AG04449 (cell line): ENCODE results near the gene SHOX.

ENCODE experiments used
- CTCF ChIA-PET: fragments of 350-600 bp; formaldehyde crosslinking; extraction: SDS; loops from one replicate; lab custom pipeline; 2021; ENCODE audit warnings: antibody characterized with exemption; lab: Yijun Ruan, JAX
- POLR2A ChIA-PET: fragments of 400-600, 350-600 bp; formaldehyde crosslinking; extraction: SDS; loops from one replicate; lab custom pipeline; 2020; ENCODE audit warnings: antibody characterized with exemption, inconsistent platforms; lab: Yijun Ruan, JAX
- DNase-seq: peaks from one replicate; pipeline ENCODE4 v3.0.0-alpha.2; 2010; ENCODE audit warnings: low read depth, low spot score
- H3K4me3 ChIP-seq: 2 replicates; pipeline ENCODE4 v1.5.1; 2011; ENCODE audit warnings: low read depth, mild to moderate bottlenecking, control low read depth, low read length
- TF ChIP-seq, protein P1 (sequence below): IDR thresholded peaks from one replicate; pipeline ENCODE4 v1.5.1; 2011; ENCODE audit warnings: mild to moderate bottlenecking, moderate library complexity, low read length, control low read depth, inconsistent platforms; ENCODE audit not compliant: insufficient read depth; ENCODE audit errors: missing control alignments

The SHOX gene

DNA sequence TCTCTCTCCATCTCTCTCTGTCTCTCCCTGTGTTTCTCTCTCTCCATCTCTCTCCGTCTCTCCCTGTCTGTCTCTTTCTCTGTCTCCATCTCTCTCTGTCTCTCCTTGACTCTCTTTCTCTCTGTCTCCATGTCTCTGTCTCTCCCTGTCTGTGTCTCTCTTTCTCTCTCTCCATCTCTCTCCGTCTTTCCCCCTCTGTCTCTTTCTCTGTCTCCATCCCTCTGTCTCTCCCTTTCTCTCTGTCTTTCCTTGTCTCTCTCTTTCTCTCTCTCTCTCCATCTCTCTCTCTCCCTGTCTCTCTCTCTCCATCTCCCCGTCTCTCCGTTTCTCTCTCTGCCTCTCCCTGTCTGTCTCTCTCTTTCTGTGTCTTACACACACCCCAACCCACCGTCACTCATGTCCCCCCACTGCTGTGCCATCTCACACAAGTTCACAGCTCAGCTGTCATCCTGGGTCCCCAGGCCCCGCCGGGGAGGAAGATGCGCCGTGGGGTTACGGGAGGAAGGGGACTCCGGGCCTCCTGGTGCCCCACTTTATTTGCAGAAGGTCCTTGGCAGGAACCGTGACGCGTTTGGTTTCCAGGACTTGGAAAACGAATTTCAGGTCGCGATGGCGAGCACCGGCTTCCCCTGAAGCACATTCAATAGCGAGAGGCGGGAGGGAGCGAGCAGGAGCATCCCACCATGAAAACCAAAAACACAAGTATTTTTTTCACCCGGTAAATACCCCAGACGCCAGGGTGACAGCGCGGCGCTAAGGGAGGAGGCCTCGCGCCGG, 1.2 kb upstream of the SHOX start:
- DNase-seq: no peak
- POLR2A ChIA-PET: no interaction called here
- H3K4me3 ChIP-seq: no peak overlapping the region
- TF ChIP-seq, protein P1, sequence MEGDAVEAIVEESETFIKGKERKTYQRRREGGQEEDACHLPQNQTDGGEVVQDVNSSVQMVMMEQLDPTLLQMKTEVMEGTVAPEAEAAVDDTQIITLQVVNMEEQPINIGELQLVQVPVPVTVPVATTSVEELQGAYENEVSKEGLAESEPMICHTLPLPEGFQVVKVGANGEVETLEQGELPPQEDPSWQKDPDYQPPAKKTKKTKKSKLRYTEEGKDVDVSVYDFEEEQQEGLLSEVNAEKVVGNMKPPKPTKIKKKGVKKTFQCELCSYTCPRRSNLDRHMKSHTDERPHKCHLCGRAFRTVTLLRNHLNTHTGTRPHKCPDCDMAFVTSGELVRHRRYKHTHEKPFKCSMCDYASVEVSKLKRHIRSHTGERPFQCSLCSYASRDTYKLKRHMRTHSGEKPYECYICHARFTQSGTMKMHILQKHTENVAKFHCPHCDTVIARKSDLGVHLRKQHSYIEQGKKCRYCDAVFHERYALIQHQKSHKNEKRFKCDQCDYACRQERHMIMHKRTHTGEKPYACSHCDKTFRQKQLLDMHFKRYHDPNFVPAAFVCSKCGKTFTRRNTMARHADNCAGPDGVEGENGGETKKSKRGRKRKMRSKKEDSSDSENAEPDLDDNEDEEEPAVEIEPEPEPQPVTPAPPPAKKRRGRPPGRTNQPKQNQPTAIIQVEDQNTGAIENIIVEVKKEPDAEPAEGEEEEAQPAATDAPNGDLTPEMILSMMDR: no peak
- CTCF ChIA-PET: no interaction called here

DNA sequence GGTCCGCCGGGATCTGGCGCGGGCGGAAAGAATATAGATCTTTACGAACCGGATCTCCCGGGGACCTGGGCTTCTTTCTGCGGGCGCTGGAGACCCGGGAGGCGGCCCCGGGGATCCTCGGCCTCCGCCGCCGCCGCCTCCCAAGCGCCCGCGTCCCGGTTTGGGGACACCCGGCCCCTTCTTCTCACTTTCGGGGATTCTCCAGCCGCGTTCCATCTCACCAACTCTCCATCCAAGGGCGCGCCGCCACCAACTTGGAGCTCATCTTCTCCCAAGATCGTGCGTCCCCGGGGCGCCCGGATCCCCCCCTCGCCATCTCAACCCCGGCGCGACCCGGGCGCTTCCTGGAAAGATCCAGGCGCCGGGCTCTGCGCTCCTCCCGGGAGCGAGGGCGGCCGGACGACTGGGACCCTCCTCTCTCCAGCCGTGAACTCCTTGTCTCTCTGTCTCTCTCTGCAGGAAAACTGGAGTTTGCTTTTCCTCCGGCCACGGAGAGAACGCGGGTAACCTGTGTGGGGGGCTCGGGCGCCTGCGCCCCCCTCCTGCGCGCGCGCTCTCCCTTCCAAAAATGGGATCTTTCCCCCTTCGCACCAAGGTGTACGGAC, 482 bp upstream of the SHOX start:
- DNase-seq: no peak
- TF ChIP-seq, protein P1: no peak
- CTCF ChIA-PET: no interaction called here
- POLR2A ChIA-PET: no interaction called here
- no peak overlapping the region for H3K4me3 ChIP-seq

DNA sequence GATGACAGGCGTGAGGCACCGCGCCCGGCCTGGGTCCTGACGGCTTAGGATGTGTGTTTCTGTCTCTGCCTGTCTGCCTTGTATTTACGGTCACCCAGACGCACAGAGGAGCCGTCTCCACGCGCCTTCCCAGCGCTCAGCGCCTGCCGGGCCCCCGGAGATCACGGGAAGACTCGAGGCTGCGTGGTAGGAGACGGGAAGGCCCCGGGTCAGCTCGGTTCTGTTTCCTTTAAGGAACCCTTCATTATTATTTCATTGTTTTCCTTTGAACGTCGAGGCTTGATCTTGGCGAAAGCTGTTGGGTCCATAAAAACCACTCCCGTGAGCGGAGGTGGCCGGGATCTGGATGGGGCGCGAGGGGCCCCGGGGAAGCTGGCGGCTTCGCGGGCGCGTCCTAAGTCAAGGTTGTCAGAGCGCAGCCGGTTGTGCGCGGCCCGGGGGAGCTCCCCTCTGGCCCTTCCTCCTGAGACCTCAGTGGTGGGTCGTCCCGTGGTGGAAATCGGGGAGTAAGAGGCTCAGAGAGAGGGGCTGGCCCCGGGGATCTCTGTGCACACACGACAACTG, 1.3 kb downstream of the SHOX start:
- CTCF ChIA-PET: no interaction called here
- DNase-seq: no peak
- H3K4me3 ChIP-seq: no peak overlapping the region
- TF ChIP-seq, protein P1: no peak
- POLR2A ChIA-PET: no interaction called here

DNA sequence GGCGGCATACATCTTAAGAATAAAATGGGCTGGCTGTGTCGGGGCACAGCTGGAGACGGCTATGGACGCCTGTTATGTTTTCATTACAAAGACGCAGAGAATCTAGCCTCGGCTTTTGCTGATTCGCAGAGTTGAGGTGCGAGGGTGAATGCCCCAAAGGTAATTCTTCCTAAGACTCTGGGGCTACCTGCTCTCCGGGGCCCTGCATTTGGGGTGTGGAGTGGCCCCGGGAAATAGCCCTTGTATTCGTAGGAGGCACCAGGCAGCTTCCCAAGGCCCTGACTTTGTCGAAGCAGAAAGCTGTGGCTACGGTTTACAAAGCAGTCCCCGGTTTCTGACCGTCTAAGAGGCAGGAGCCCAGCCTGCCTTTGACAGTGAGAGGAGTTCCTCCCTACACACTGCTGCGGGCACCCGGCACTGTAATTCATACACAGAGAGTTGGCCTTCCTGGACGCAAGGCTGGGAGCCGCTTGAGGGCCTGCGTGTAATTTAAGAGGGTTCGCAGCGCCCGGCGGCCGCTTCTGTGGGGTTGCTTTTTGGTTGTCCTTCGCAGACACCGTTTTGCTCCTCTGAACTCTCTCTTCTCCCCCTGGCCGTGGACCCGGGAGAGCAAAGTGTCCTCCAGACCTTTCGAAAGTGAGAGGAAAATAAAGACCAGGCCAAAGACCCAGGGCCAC, 1.9 kb downstream of the SHOX start:
- no peak for DNase-seq
- TF ChIP-seq, protein P1: no peak
- ChIA-PET POLR2A (no interaction called here), CTCF (no interaction called here)
- H3K4me3 ChIP-seq: no peak overlapping the region

DNA sequence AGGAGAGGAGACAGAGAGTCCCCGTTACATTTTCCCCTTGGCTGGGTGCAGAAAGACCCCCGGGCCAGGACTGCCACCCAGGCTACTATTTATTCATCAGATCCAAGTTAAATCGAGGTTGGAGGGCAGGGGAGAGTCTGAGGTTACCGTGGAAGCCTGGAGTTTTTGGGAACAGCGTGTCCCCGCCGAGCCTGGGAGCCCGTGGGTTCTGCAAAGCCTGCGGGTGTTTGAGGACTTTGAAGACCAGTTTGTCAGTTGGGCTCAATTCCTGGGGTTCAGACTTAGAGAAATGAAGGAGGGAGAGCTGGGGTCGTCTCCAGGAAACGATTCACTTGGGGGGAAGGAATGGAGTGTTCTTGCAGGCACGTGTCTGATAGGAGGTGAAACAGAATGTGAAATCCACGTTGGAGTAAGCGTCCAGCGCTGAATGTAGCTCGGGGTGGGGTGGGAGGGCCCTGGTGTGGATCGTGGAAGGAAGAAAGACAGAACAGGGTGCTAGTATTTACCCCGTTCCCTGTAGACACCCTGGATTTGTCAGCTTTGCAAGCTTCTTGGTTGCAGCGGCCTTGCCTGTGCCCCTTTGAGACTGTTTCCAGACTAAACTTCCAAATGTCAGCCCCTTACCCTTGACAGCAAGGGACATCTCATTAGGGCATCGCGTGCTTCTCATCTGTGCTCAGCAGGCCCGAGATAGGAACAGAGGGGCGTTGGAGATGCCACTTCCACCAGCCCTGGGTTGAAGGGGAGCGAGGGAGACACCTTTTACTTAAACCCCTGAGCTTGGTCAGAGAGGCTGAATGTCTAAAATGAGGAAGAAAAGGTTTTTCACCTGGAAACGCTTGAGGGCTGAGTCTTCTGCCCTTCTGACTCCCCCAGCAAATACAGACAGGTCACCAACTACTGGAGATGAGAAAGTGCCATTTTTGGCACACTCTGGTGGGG, 2.7 kb downstream of the SHOX start:
- POLR2A ChIA-PET: no interaction called here
- no peak overlapping the region for H3K4me3 ChIP-seq
- CTCF ChIA-PET: no interaction called here

More for the DNA sequence above, 2.7 kb downstream of the SHOX start:
- TF ChIP-seq, protein P1: no peak
- no peak for DNase-seq
